CD8-positive, alpha-beta memory T cell (primary cell): ENCODE results near the gene EPB41L5. TPM values are rescaled to one million over a fixed set of nuclear protein-coding genes. Genes with fewer than 3 reads are reported as not detected.
A peak's percentile ranks its signal among the peaks of the same experiment; 100 is the strongest.
"Not testable (repeated sequence)": the region's sequence is repeated elsewhere in the genome, so short reads cannot be mapped to it uniquely, and the experiment has no call there.

Source experiments
- CTCF ChIA-PET: fragments of 350-600 bp; sonication (Branson Sonifier 250); formaldehyde crosslinking; loops from one replicate; lab custom pipeline; 2021; ENCODE audit warnings: antibody characterized with exemption; lab: Charles Lee
- POLR2A ChIA-PET: fragments of 350-600 bp; sonication (Branson Sonifier 250); formaldehyde crosslinking; loops from one replicate; lab custom pipeline; 2021; ENCODE audit warnings: antibody characterized with exemption; lab: Charles Lee
- DNase-seq, 5 donors: peaks; one replicate each; pipeline versions ENCODE4 v3.0.0 to v3.0.0-alpha.2; 2020 to 2022; ENCODE audit warnings: mixed read lengths in 1 of 5
- H3K27ac ChIP-seq: one replicate; pipeline ENCODE4 v1.7.0; 2013; ENCODE audit warnings: low read depth, mild to moderate bottlenecking, low read length, moderate library complexity
- H3K27me3 ChIP-seq: 2 replicates; pipeline ENCODE4 v1.7.0; 2013; ENCODE audit warnings: low read length, mild to moderate bottlenecking; ENCODE audit not compliant: insufficient read depth, poor library complexity, severe bottlenecking
- H3K36me3 ChIP-seq: 2 replicates; pipeline ENCODE4 v1.7.0; 2013; ENCODE audit warnings: mild to moderate bottlenecking, low read length, moderate library complexity; ENCODE audit not compliant: insufficient read depth
- H3K4me1 ChIP-seq: 2 replicates; pipeline ENCODE4 v1.7.0; 2013; ENCODE audit warnings: mild to moderate bottlenecking, low read length, moderate library complexity; ENCODE audit not compliant: insufficient read depth
- H3K4me3 ChIP-seq: 2 replicates; pipeline ENCODE4 v1.7.0; 2013; ENCODE audit warnings: mild to moderate bottlenecking, low read length
- H3K9me3 ChIP-seq: 2 replicates; pipeline ENCODE4 v1.7.0; 2013; ENCODE audit warnings: mild to moderate bottlenecking, low read length
- H3K27ac Mint-ChIP-seq, 8 donors: one replicate each; pipeline ENCODE4 v1.8.0; 2020 to 2021; ENCODE audit warnings: mixed read lengths in 8 of 8, mild to moderate bottlenecking in 6 of 8, inconsistent platforms in 3 of 8, moderate library complexity in 3 of 8
- H3K27me3 Mint-ChIP-seq, 2 donors: one replicate each; pipeline ENCODE4 v1.8.0; 2020 to 2021; ENCODE audit warnings: mixed read lengths in 2 of 2, mild to moderate bottlenecking in 1 of 2, moderate library complexity in 1 of 2
- H3K36me3 Mint-ChIP-seq, 3 donors: one replicate each; pipeline ENCODE4 v1.8.0; 2020 to 2021; ENCODE audit warnings: mixed read lengths in 3 of 3, inconsistent platforms in 1 of 3, mild to moderate bottlenecking in 1 of 3
- H3K4me1 Mint-ChIP-seq, 3 donors: one replicate each; pipeline ENCODE4 v1.8.0; 2020 to 2021; ENCODE audit warnings: mixed read lengths in 3 of 3, inconsistent platforms in 1 of 3, mild to moderate bottlenecking in 1 of 3
- H3K4me3 Mint-ChIP-seq, 7 donors: one replicate each; pipeline ENCODE4 v1.8.0; 2020 to 2021; ENCODE audit warnings: mixed read lengths in 7 of 7, mild to moderate bottlenecking in 6 of 7, moderate library complexity in 4 of 7, inconsistent platforms in 2 of 7
- H3K9me3 Mint-ChIP-seq, 5 donors: one replicate each; pipeline ENCODE4 v1.8.0; 2020 to 2022; ENCODE audit warnings: mixed read lengths in 5 of 5, mild to moderate bottlenecking in 3 of 5, moderate library complexity in 2 of 5, inconsistent platforms in 1 of 5
- polyA plus RNA-seq: library from polyadenylated mRNA; unstranded; fragments of 300-500 nt; fragmentation: Illumina TruSeq; gene quantifications from one replicate; pipeline ENCODE4 v1.2.3, GENCODE V29; 2021
- total RNA-seq, 2 experiments: library from RNA; stranded (reverse); gene quantifications; one replicate each; pipeline ENCODE4 v1.2.3, GENCODE V29; 2021

The EPB41L5 gene
- 1 to 10 TPM; 3.3 to 4.0 TPM for total RNA-seq
- 3.8 TPM for polyA plus RNA-seq

GRCh38 chr2:120012771-120013596 is at the start of gene EPB41L5:
EPB41L5 (plus strand) TSS chr2:120013077; CDS start chr2:120019085, 6,008 bp downstream.
- Mint-ChIP-seq H3K27ac (peak within 1 kb of the TSS in 7 of 8 donors; percentile 15 to 90 (median 78)), H3K27me3 (peaks cover 0 to 2% of the 10 kb centered on the region in 2 donors), H3K4me3 (peak within 1 kb of the TSS; percentile 79 to 90 (median 85)), H3K9me3 (no peaks in the 10 kb centered on the region), H3K36me3 (peaks cover 0 to 3% (median 0%) of the 10 kb centered on the region in 3 donors), H3K4me1 (peaks cover 22 to 37% (median 25%) of the 10 kb centered on the region in 3 donors)
- Histone ChIP-seq H3K4me1 (peaks cover 12% of the 10 kb centered on the region), H3K36me3 (no peaks in the 10 kb centered on the region), H3K27me3 (no peaks in the 10 kb centered on the region), H3K27ac (peak within 1 kb of the TSS; percentile 54), H3K4me3 (peak within 1 kb of the TSS; percentile 70), H3K9me3 (no peaks in the 10 kb centered on the region)
- peak; percentile 68 to 86 (median 74) for DNase-seq
- POLR2A ChIA-PET, result interaction anchor here (0.8 to 1.2 kb wide), 5 partner anchors 44 to 334 kb away, joined by 3 to 5 read pairs (median 3); partner anchors contain the start of gene TMEM177
- CTCF ChIA-PET, result interaction anchor here (0.9 to 1.5 kb wide), 3 partner anchors 17 to 163 kb away, joined by 4 to 7 read pairs (median 4); no protein-coding TSS in a partner anchor

- Mint-ChIP-seq H3K27me3 (no peaks in the 10 kb centered on the region), H3K9me3 (peaks cover 0 to 3% (median 0%) of the 10 kb centered on the region in 5 donors), H3K36me3 (peaks cover 4 to 22% (median 4%) of the 10 kb centered on the region in 3 donors), H3K4me1 (peaks cover 24 to 32% (median 29%) of the 10 kb centered on the region in 3 donors), H3K4me3 (no peak overlapping the region), H3K27ac (peak overlapping the region in 2 of 8 donors; percentile 42 to 60)
- no peaks in the 10 kb centered on the region for H3K9me3 ChIP-seq
- H3K4me1 ChIP-seq, result no peaks in the 10 kb centered on the region
- DNase-seq, result no peak
- ChIA-PET POLR2A (no interaction called here), CTCF (no interaction called here)
- peaks cover 8% of the 10 kb centered on the region for H3K36me3 ChIP-seq
- H3K27ac ChIP-seq, result no peak overlapping the region
- H3K27me3 ChIP-seq, result no peaks in the 10 kb centered on the region
- H3K4me3 ChIP-seq, result no peak overlapping the region
Observed at GRCh38 chr2:119981896-119982295, 31.0 kb upstream of the EPB41L5 start.

GRCh38 chr2:119982506-119982905 is 30.4 kb upstream of the EPB41L5 start:
- no peak overlapping the region for H3K4me3 Mint-ChIP-seq
- Histone ChIP-seq H3K9me3 (no peaks in the 10 kb centered on the region), H3K36me3 (peaks cover 7% of the 10 kb centered on the region), H3K27me3 (no peaks in the 10 kb centered on the region), H3K4me1 (no peaks in the 10 kb centered on the region), H3K27ac (no peak overlapping the region), H3K4me3 (no peak overlapping the region)
- H3K4me1 Mint-ChIP-seq, result peaks cover 24 to 32% (median 29%) of the 10 kb centered on the region in 3 donors
- H3K27ac Mint-ChIP-seq, result peak overlapping the region in 5 of 8 donors; percentile 17 to 78 (median 44)
- H3K36me3 Mint-ChIP-seq, result peaks cover 0 to 16% (median 2%) of the 10 kb centered on the region in 3 donors
- H3K27me3 Mint-ChIP-seq, result no peaks in the 10 kb centered on the region
- CTCF ChIA-PET, result no interaction called here
- H3K9me3 Mint-ChIP-seq, result peaks cover 0 to 3% (median 0%) of the 10 kb centered on the region in 5 donors
- DNase-seq, result no peak
- POLR2A ChIA-PET, result no interaction called here

GRCh38 chr2:119983108-119983507 is 29.8 kb upstream of the EPB41L5 start:
- Mint-ChIP-seq H3K36me3 (peaks cover 0 to 12% (median 2%) of the 10 kb centered on the region in 3 donors), H3K4me1 (peaks cover 24 to 32% (median 29%) of the 10 kb centered on the region in 3 donors), H3K27ac (peak overlapping the region in 3 of 8 donors; percentile 29 to 42 (median 34)), H3K9me3 (peaks cover 0 to 3% (median 0%) of the 10 kb centered on the region in 5 donors), H3K27me3 (no peaks in the 10 kb centered on the region), H3K4me3 (no peak overlapping the region)
- Histone ChIP-seq H3K9me3 (no peaks in the 10 kb centered on the region), H3K4me3 (no peak overlapping the region), H3K27ac (no peak overlapping the region), H3K27me3 (no peaks in the 10 kb centered on the region), H3K4me1 (no peaks in the 10 kb centered on the region), H3K36me3 (peaks cover under 1% of the 10 kb centered on the region)
- POLR2A ChIA-PET, result no interaction called here
- CTCF ChIA-PET, result no interaction called here
- DNase-seq, result no peak

- no peak overlapping the region for H3K27ac Mint-ChIP-seq
- peaks cover 0 to 3% of the 10 kb centered on the region in 2 donors for H3K27me3 Mint-ChIP-seq
- DNase-seq, result no peak
- H3K4me1 Mint-ChIP-seq, result no peaks in the 10 kb centered on the region
- ChIA-PET CTCF (interaction anchor here (1.2 kb wide), 1 partner anchor 17 kb away, joined by 4 read pairs; the partner anchor contains the start of gene EPB41L5), POLR2A (no interaction called here)
- Histone ChIP-seq H3K9me3 (no peaks in the 10 kb centered on the region), H3K36me3 (no peaks in the 10 kb centered on the region), H3K4me1 (no peaks in the 10 kb centered on the region), H3K4me3 (no peak overlapping the region), H3K27me3 (no peaks in the 10 kb centered on the region), H3K27ac (no peak overlapping the region)
- peaks cover 0 to 6% (median 0%) of the 10 kb centered on the region in 3 donors for H3K36me3 Mint-ChIP-seq
- no peaks in the 10 kb centered on the region for H3K9me3 Mint-ChIP-seq
- no peak overlapping the region for H3K4me3 Mint-ChIP-seq
Observed at GRCh38 chr2:119996148-119996547, 16.7 kb upstream of the EPB41L5 start.

GRCh38 chr2:119996896-119997891 is 15.7 kb upstream of the EPB41L5 start:
- H3K4me1 Mint-ChIP-seq, DNase-seq, H3K27me3 ChIP-seq, H3K36me3 ChIP-seq, CTCF ChIA-PET, H3K4me3 Mint-ChIP-seq, POLR2A ChIA-PET, H3K4me1 ChIP-seq, H3K9me3 Mint-ChIP-seq, H3K4me3 ChIP-seq, H3K27ac Mint-ChIP-seq, H3K27me3 Mint-ChIP-seq, H3K9me3 ChIP-seq, H3K36me3 Mint-ChIP-seq, H3K27ac ChIP-seq: not testable (repeated sequence)

GRCh38 chr2:120001471-120001870 is 11.4 kb upstream of the EPB41L5 start:
- ChIA-PET CTCF (no interaction called here), POLR2A (no interaction called here)
- Mint-ChIP-seq H3K4me3 (no peak overlapping the region), H3K4me1 (no peaks in the 10 kb centered on the region), H3K36me3 (peaks cover 0 to 8% (median 4%) of the 10 kb centered on the region in 3 donors), H3K27ac (no peak overlapping the region), H3K9me3 (no peaks in the 10 kb centered on the region), H3K27me3 (peaks cover 0 to 6% of the 10 kb centered on the region in 2 donors)
- Histone ChIP-seq H3K9me3 (no peaks in the 10 kb centered on the region), H3K27ac (no peak overlapping the region), H3K36me3 (no peaks in the 10 kb centered on the region), H3K4me1 (no peaks in the 10 kb centered on the region), H3K4me3 (no peak overlapping the region), H3K27me3 (no peaks in the 10 kb centered on the region)
- DNase-seq, result no peak
